Liver (tissue), 9 donors: ENCODE results near the gene BAHD1. TPM values are rescaled to one million over a fixed set of nuclear protein-coding genes. Genes with fewer than 3 reads are reported as not detected.

Experiments used
- DNase-seq: peaks from one replicate; pipeline ENCODE4 v3.0.0-alpha.2; 2017; ENCODE audit warnings: low spot score
- H3K27ac ChIP-seq, 2 donors: one replicate each; pipeline ENCODE4 v1.7.0; 2013; ENCODE audit warnings: inconsistent platforms in 2 of 2, low read length in 2 of 2, control low read depth in 1 of 2, low read depth in 1 of 2, mild to moderate bottlenecking in 1 of 2
- H3K27me3 ChIP-seq, 4 donors: one replicate each; pipeline versions ENCODE4 v1.6.1 to v1.7.0; 2013; ENCODE audit warnings: low read length in 3 of 4, inconsistent platforms in 1 of 4, mild to moderate bottlenecking in 1 of 4, moderate library complexity in 1 of 4; ENCODE audit not compliant: control insufficient read depth in 4 of 4, insufficient read depth in 4 of 4
- H3K36me3 ChIP-seq, 4 donors: one replicate each; pipeline versions ENCODE4 v1.6.1 to v1.7.0; 2013; ENCODE audit warnings: low read length in 3 of 4, mild to moderate bottlenecking in 3 of 4, low read depth in 1 of 4, moderate library complexity in 1 of 4; ENCODE audit not compliant: control insufficient read depth in 4 of 4, insufficient read depth in 3 of 4
- H3K4me1 ChIP-seq, 4 donors: one replicate each; pipeline versions ENCODE4 v1.6.1 to v1.7.0; 2013; ENCODE audit warnings: low read length in 3 of 4, mild to moderate bottlenecking in 3 of 4, moderate library complexity in 1 of 4; ENCODE audit not compliant: control insufficient read depth in 4 of 4, insufficient read depth in 4 of 4
- H3K4me3 ChIP-seq, 3 donors: one replicate each; pipeline versions ENCODE4 v1.6.1 to v1.7.0; 2013; ENCODE audit warnings: low read length in 3 of 3, control low read depth in 1 of 3, low read depth in 1 of 3, mild to moderate bottlenecking in 1 of 3
- H3K9ac ChIP-seq, 2 donors: one replicate each; pipeline ENCODE4 v1.7.0; 2013; ENCODE audit warnings: low read length in 2 of 2, mild to moderate bottlenecking in 2 of 2, moderate library complexity in 2 of 2, control low read depth in 1 of 2, low read depth in 1 of 2
- H3K9me3 ChIP-seq, 4 donors: one replicate each; pipeline versions ENCODE4 v1.6.1 to v1.7.0; 2013; ENCODE audit warnings: low read length in 3 of 4; ENCODE audit not compliant: control insufficient read depth in 4 of 4
- ATF3 ChIP-seq: IDR thresholded peaks from 2 replicates; pipeline ENCODE4 v1.6.1; 2016; ENCODE audit warnings: antibody characterized with exemption
- CTCF ChIP-seq: fragments of 150-350 bp; IDR thresholded peaks from 2 replicates; pipeline ENCODE4 v1.5.1; 2017; ENCODE audit warnings: improper control_type of control experiment, low read depth, low read length; ENCODE audit not compliant: missing input control
- EGR1 ChIP-seq, 2 donors: IDR thresholded peaks; 2 replicates each; pipeline ENCODE4 v1.6.1; 2016 to 2018; ENCODE audit warnings: antibody characterized with exemption in 2 of 2, low read depth in 2 of 2
- FOXA1 ChIP-seq: IDR thresholded peaks from 2 replicates; pipeline ENCODE4 v1.6.1; 2016; ENCODE audit warnings: antibody characterized with exemption
- FOXA2 ChIP-seq: IDR thresholded peaks from 2 replicates; pipeline ENCODE4 v1.6.1; 2016; ENCODE audit warnings: antibody characterized with exemption
- GABPA ChIP-seq, 2 donors: IDR thresholded peaks in 1 of 2; conservative IDR thresholded peaks in 1 of 2; 2 replicates each; pipeline ENCODE4 v1.6.1; 2016; ENCODE audit warnings: antibody characterized with exemption in 2 of 2, mild to moderate bottlenecking in 1 of 2, moderate library complexity in 1 of 2
- HNF4A ChIP-seq, 2 donors: conservative IDR thresholded peaks; 2 replicates each; pipeline ENCODE4 v1.6.1; 2016; ENCODE audit warnings: antibody characterized with exemption in 2 of 2, mild to moderate bottlenecking in 2 of 2
- HNF4G ChIP-seq: IDR thresholded peaks from 2 replicates; pipeline ENCODE4 v1.6.1; 2016; ENCODE audit warnings: antibody characterized with exemption
- JUND ChIP-seq, 2 donors: IDR thresholded peaks; 2 replicates each; pipeline ENCODE4 v1.6.1; 2016; ENCODE audit warnings: antibody characterized with exemption in 2 of 2
- MAX ChIP-seq: IDR thresholded peaks from 2 replicates; pipeline ENCODE4 v1.6.1; 2016; ENCODE audit warnings: antibody characterized with exemption
- NR2F2 ChIP-seq: IDR thresholded peaks from 2 replicates; pipeline ENCODE4 v1.6.1; 2016; ENCODE audit warnings: antibody characterized with exemption
- RAD21 ChIP-seq, 2 donors: IDR thresholded peaks; 2 replicates each; pipeline ENCODE4 v1.6.1; 2016; ENCODE audit warnings: antibody characterized with exemption in 2 of 2, mild to moderate bottlenecking in 2 of 2
- REST ChIP-seq: IDR thresholded peaks from 2 replicates; pipeline ENCODE4 v1.6.1; 2016; ENCODE audit warnings: antibody characterized with exemption, mild to moderate bottlenecking
- RXRA ChIP-seq, 2 donors: IDR thresholded peaks; 2 replicates each; pipeline ENCODE4 v1.6.1; 2017 to 2018; ENCODE audit warnings: antibody characterized with exemption in 2 of 2, mild to moderate bottlenecking in 1 of 2
- SP1 ChIP-seq: IDR thresholded peaks from 2 replicates; pipeline ENCODE4 v1.6.1; 2018; ENCODE audit warnings: antibody characterized with exemption, mild to moderate bottlenecking
- TAF1 ChIP-seq: conservative IDR thresholded peaks from 2 replicates; pipeline ENCODE4 v1.6.1; 2016; ENCODE audit warnings: antibody characterized with exemption, mild to moderate bottlenecking
- YY1 ChIP-seq: IDR thresholded peaks from 2 replicates; pipeline ENCODE4 v1.6.1; 2016; ENCODE audit warnings: antibody characterized with exemption, mild to moderate bottlenecking
- ZBTB33 ChIP-seq: IDR thresholded peaks from 2 replicates; pipeline ENCODE4 v1.6.1; 2016; ENCODE audit warnings: antibody characterized with exemption
- WGBS: extraction: QIAGEN DNeasy Blood & Tissue Kit; methylation state at CpG from one replicate; pipeline ENCODE4 v1.1.7; 2013; 5-methylcytosine and 5-hydroxymethylcytosine counted together
- polyA plus RNA-seq, 2 donors: library from polyadenylated mRNA; stranded (reverse) in 1 of 2; unstranded in 1 of 2; fragments of 200-250 nt in 1 of 2; fragments of >200 nt in 1 of 2; fragmentation: Nextera tagmentation in 1 of 2; extraction: Ambion mirVana in 1 of 2; gene quantifications; one replicate each; pipeline versions ENCODE4 v1.2.1 to v1.2.3, GENCODE V29; 2013 to 2015
- total RNA-seq, 2 donors: library from RNA; depleted of rRNA; stranded (reverse); fragments of >200 nt; gene quantifications; one replicate each; pipeline ENCODE4 v1.2.3, GENCODE V29; 2014
- donor health status: healthy.
- donor health status: healthy.
- donor health status: healthy.
- donor health status: healthy.
- donor health status: healthy.

Gene BAHD1
- total and polyA plus RNA-seq, 4 donors = 1.8 to 8.7 (median 6.6) TPM

- TF ChIP-seq EGR1 (IDR thresholded peaks at IDR 0.05; ENCODE audit: low read depth in 2 of 2) = no peak
- TF ChIP-seq ATF3 = no peak
- TF ChIP-seq YY1 = no peak
- no peak for TF ChIP-seq RAD21 (IDR thresholded peaks at IDR 0.05)
- H3K36me3 ChIP-seq = no peaks in the 10 kb centered on the region
- 93% methylated on average over 1 of the region's 1 CpG for WGBS
Observed at GRCh38 chr15:40481341-40482074, 40.8 kb downstream of the BAHD1 start.

GRCh38 chr15:40483919-40484318 lies 43.2 kb downstream of the BAHD1 start:
- Histone ChIP-seq H3K27me3 (no peaks in the 10 kb centered on the region), H3K9ac (no peak overlapping the region), H3K36me3 (no peaks in the 10 kb centered on the region), H3K4me3 (no peak overlapping the region), H3K27ac (no peak overlapping the region), H3K4me1 (no peaks in the 10 kb centered on the region), H3K9me3 (no peaks in the 10 kb centered on the region)
- 96% methylated on average over 2 of the region's 2 CpGs for WGBS
- TF ChIP-seq REST = no peak
- no peak for TF ChIP-seq ATF3
- TF ChIP-seq RXRA (IDR thresholded peaks at IDR 0.05) = no peak
- no peak for TF ChIP-seq HNF4A (conservative IDR thresholded peaks at IDR 0.05)
- no peak for TF ChIP-seq FOXA1
- no peak for TF ChIP-seq ZBTB33
- no peak for TF ChIP-seq RAD21 (IDR thresholded peaks at IDR 0.05)
- TF ChIP-seq SP1 = no peak
- TF ChIP-seq MAX = no peak
- TF ChIP-seq HNF4G = no peak
- TF ChIP-seq EGR1 (IDR thresholded peaks at IDR 0.05; ENCODE audit: low read depth in 2 of 2) = no peak
- no peak for TF ChIP-seq NR2F2
- no peak for TF ChIP-seq GABPA (IDR thresholded peaks at IDR 0.05 in 1 of 2, conservative IDR thresholded peaks at IDR 0.05 in 1 of 2)
- no peak for TF ChIP-seq CTCF
- TF ChIP-seq TAF1 = no peak
- TF ChIP-seq FOXA2 = no peak
- no peak for TF ChIP-seq JUND (IDR thresholded peaks at IDR 0.05)
- TF ChIP-seq YY1 = no peak
- DNase-seq = no peak

More at GRCh38 chr15:40481341-40482074, 40.8 kb downstream of the BAHD1 start:
- Histone ChIP-seq H3K9ac (no peak overlapping the region), H3K9me3 (no peaks in the 10 kb centered on the region), H3K4me3 (no peak overlapping the region), H3K27ac (no peak overlapping the region), H3K4me1 (no peaks in the 10 kb centered on the region), H3K27me3 (no peaks in the 10 kb centered on the region)
- no peak for DNase-seq
